DOHH2 (cell line): ENCODE results near the gene OXSM.

Source experiments
- H3F3A ChIP-seq: fragments of 200-600 bp; sonication (generic), shearing (Covaris generic); 2 replicates; pipeline ENCODE4 v1.6.0; 2016; ENCODE audit warnings: antibody characterized with exemption, mild to moderate bottlenecking; ENCODE audit not compliant: control insufficient read depth, insufficient read depth
- H3K27ac ChIP-seq: fragments of 200-600 bp; sonication (generic); 2 replicates; pipeline ENCODE4 v1.5.1; 2014; ENCODE audit warnings: low read depth, mild to moderate bottlenecking, low read length, moderate library complexity
- H3K27me3 ChIP-seq: fragments of 200-600 bp; sonication (generic); 2 replicates; pipeline ENCODE4 v1.6.1; 2014; ENCODE audit warnings: mild to moderate bottlenecking, low read length, mixed read lengths; ENCODE audit not compliant: control insufficient read depth
- H3K36me3 ChIP-seq: fragments of 200-600 bp; sonication (generic); 2 replicates; pipeline ENCODE4 v1.6.1; 2014; ENCODE audit warnings: mild to moderate bottlenecking, low read length, moderate library complexity, mixed read lengths; ENCODE audit not compliant: control insufficient read depth
- H3K4me1 ChIP-seq: fragments of 200-600 bp; sonication (generic); 2 replicates; pipeline ENCODE4 v1.6.1; 2014; ENCODE audit warnings: mild to moderate bottlenecking, low read length, mixed read lengths; ENCODE audit not compliant: control insufficient read depth
- H3K4me2 ChIP-seq: fragments of 200-600 bp; sonication (generic); 2 replicates; pipeline ENCODE4 v1.6.0; 2014; ENCODE audit warnings: mild to moderate bottlenecking, low read length, moderate library complexity
- H3K4me3 ChIP-seq: fragments of 200-600 bp; sonication (generic); 2 replicates; pipeline ENCODE4 v1.5.1; 2014; ENCODE audit warnings: mild to moderate bottlenecking, low read length, mixed read lengths
- H3K79me2 ChIP-seq: fragments of 200-600 bp; sonication (generic); 2 replicates; pipeline ENCODE4 v1.6.1; 2014; ENCODE audit warnings: mild to moderate bottlenecking, low read length, mixed read lengths; ENCODE audit not compliant: control insufficient read depth
- H3K9me2 ChIP-seq: fragments of 200-600 bp; sonication (generic); replicated peaks from 2 replicates; pipeline ENCODE4 v1.6.1; 2014; ENCODE audit warnings: mild to moderate bottlenecking, low read length, mixed read lengths; ENCODE audit not compliant: control insufficient read depth
- H3K9me3 ChIP-seq: fragments of 200-600 bp; sonication (generic); 2 replicates; pipeline ENCODE4 v1.6.1; 2014; ENCODE audit warnings: antibody characterized with exemption, low read length, mixed read lengths; ENCODE audit not compliant: control insufficient read depth, insufficient read depth
- H4K20me1 ChIP-seq: fragments of 200-600 bp; sonication (generic); 2 replicates; pipeline ENCODE4 v1.6.0; 2014; ENCODE audit warnings: low read depth, mild to moderate bottlenecking, antibody characterized with exemption, low read length, moderate library complexity; ENCODE audit not compliant: control insufficient read depth, insufficient read depth
- CTCF ChIP-seq: fragments of 200-600 bp; sonication (generic); IDR thresholded peaks from one replicate; pipeline ENCODE4 v1.5.1; 2014; ENCODE audit warnings: antibody characterized with exemption, mild to moderate bottlenecking, low read depth, low read length; ENCODE audit not compliant: poor library complexity, severe bottlenecking
- EZH2phosphoT487 ChIP-seq: fragments of 200-600 bp; sonication (generic); IDR thresholded peaks from 2 replicates; pipeline ENCODE4 v1.6.1; 2017; ENCODE audit warnings: borderline replicate concordance, mild to moderate bottlenecking, antibody characterized with exemption, low read length, moderate library complexity, mixed read lengths

OXSM gene

GRCh38 chr3:25785826-25786225 lies 4.1 kb upstream of the OXSM start:
- Histone ChIP-seq H3K4me1 (peaks cover 53% of the 10 kb centered on the region), H3K9me3 (no peaks in the 10 kb centered on the region), H4K20me1 (peaks cover 5% of the 10 kb centered on the region; the same call in 1 of the 2 replicates), H3K36me3 (peaks cover 9% of the 10 kb centered on the region), H3K27me3 (no peaks in the 10 kb centered on the region), H3K4me3 (no peak overlapping the region), H3K4me2 (no peak overlapping the region), H3K9me2 (no peaks in the 10 kb centered on the region), H3F3A (peaks cover 8% of the 10 kb centered on the region; the same call in 1 of the 2 replicates), H3K79me2 (peaks cover 51% of the 10 kb centered on the region), H3K27ac (no peak overlapping the region)
- no peak for TF ChIP-seq CTCF
- no peak for TF ChIP-seq EZH2phosphoT487

- H3K4me3 ChIP-seq, result peak overlapping the region; percentile 80
- H3F3A ChIP-seq, result peaks cover 4% of the 10 kb centered on the region; the same call in 1 of the 2 replicates
- H4K20me1 ChIP-seq, result no peaks in the 10 kb centered on the region
- peaks cover 16% of the 10 kb centered on the region for H3K36me3 ChIP-seq
- no peak for TF ChIP-seq EZH2phosphoT487
- no peak for TF ChIP-seq CTCF
- no peak overlapping the region for H3K27ac ChIP-seq
- H3K9me3 ChIP-seq, result no peaks in the 10 kb centered on the region
- no peaks in the 10 kb centered on the region for H3K9me2 ChIP-seq
- no peaks in the 10 kb centered on the region for H3K27me3 ChIP-seq
- peaks cover 46% of the 10 kb centered on the region for H3K79me2 ChIP-seq
- H3K4me1 ChIP-seq, result peaks cover 57% of the 10 kb centered on the region
- H3K4me2 ChIP-seq, result peak overlapping the region; percentile 87
Observed at GRCh38 chr3:25787689-25788088, 2.2 kb upstream of the OXSM start.

- Histone ChIP-seq H3K4me1 (peaks cover 55% of the 10 kb centered on the region), H3K4me2 (peak overlapping the region; percentile 87), H3F3A (peaks cover 4% of the 10 kb centered on the region; the same call in 1 of the 2 replicates), H3K9me3 (no peaks in the 10 kb centered on the region), H4K20me1 (no peaks in the 10 kb centered on the region), H3K79me2 (peaks cover 44% of the 10 kb centered on the region), H3K27me3 (no peaks in the 10 kb centered on the region), H3K36me3 (peaks cover 22% of the 10 kb centered on the region), H3K27ac (peak overlapping the region; percentile 86), H3K4me3 (peak overlapping the region; percentile 80), H3K9me2 (no peaks in the 10 kb centered on the region)
- TF ChIP-seq EZH2phosphoT487 (no peak), CTCF (no peak)
Observed at GRCh38 chr3:25789209-25789595, 688 bp upstream of the OXSM start.

GRCh38 chr3:25801786-25802185 lies 11.9 kb downstream of the OXSM start:
- H3K36me3 ChIP-seq, result no peaks in the 10 kb centered on the region
- no peak overlapping the region for H3K4me3 ChIP-seq
- no peaks in the 10 kb centered on the region for H3K27me3 ChIP-seq
- no peaks in the 10 kb centered on the region for H3F3A ChIP-seq
- H3K9me3 ChIP-seq, result no peaks in the 10 kb centered on the region
- no peaks in the 10 kb centered on the region for H3K79me2 ChIP-seq
- no peaks in the 10 kb centered on the region for H4K20me1 ChIP-seq
- H3K27ac ChIP-seq, result no peak overlapping the region
- no peak overlapping the region for H3K4me2 ChIP-seq
- no peaks in the 10 kb centered on the region for H3K9me2 ChIP-seq
- TF ChIP-seq CTCF (no peak), EZH2phosphoT487 (no peak)
- H3K4me1 ChIP-seq, result no peaks in the 10 kb centered on the region
